Esophagus squamous epithelium (tissue), 5 donors: Measurements from ENCODE around the gene IL34. TPM values are rescaled to one million over a fixed set of nuclear protein-coding genes. Genes with fewer than 3 reads are reported as not detected.

ENCODE experiments used
- DNase-seq: peaks from one replicate; lab custom pipeline; 2025; lab: John Stamatoyannopoulos, UW
- H3K27ac ChIP-seq, 4 donors: fragments of 200-600 bp; sonication (generic); one replicate each; pipeline ENCODE4 v1.5.1; 2016 to 2019; ENCODE audit warnings: mild to moderate bottlenecking in 1 of 4
- H3K27me3 ChIP-seq, 4 donors: fragments of 200-600 bp; sonication (generic); 1 replicate in 3 of 4; 2 replicates in 1 of 4; pipeline versions ENCODE4 v1.5.1 to v1.6.0; 2017 to 2021; ENCODE audit warnings: antibody characterized with exemption in 1 of 4
- H3K36me3 ChIP-seq, 3 donors: fragments of 200-600 bp; sonication (generic); one replicate each; pipeline ENCODE4 v1.5.1; 2016 to 2019
- H3K4me1 ChIP-seq, 3 donors: fragments of 200-600 bp; sonication (generic); one replicate each; pipeline ENCODE4 v1.5.1; 2017 to 2019
- H3K4me3 ChIP-seq, 4 donors: fragments of 200-600 bp; sonication (generic); 1 replicate in 3 of 4; 2 replicates in 1 of 4; pipeline ENCODE4 v1.5.1; 2016 to 2019; ENCODE audit warnings: mild to moderate bottlenecking in 2 of 4, moderate library complexity in 1 of 4
- H3K9me3 ChIP-seq, 3 donors: fragments of 200-600 bp; sonication (generic); one replicate each; pipeline ENCODE4 v1.5.1; 2016 to 2019
- POLR2A ChIP-seq, 4 donors: fragments of 450-650 bp; IDR thresholded peaks; one replicate each; pipeline ENCODE4 v1.6.1; 2017; ENCODE audit warnings: antibody characterized with exemption in 4 of 4, mild to moderate bottlenecking in 4 of 4, moderate library complexity in 3 of 4
- WGBS, 2 donors: methylation state at CpG; one replicate each; pipeline ENCODE4 v1.1.5; 2018; 5-methylcytosine and 5-hydroxymethylcytosine counted together
- intact Hi-C: fragments of 100-400 bp; cut with DNase I; formaldehyde crosslinking; loops from one replicate; pipeline ENCODE4 v1.15.0; 2022
- total RNA-seq, 4 donors: library from RNA; depleted of rRNA; stranded (reverse); fragments of >200 nt; gene quantifications; one replicate each; pipeline ENCODE4 v1.1.0, GENCODE V29; 2016
- TF ChIP-seq, protein P1 (sequence below), 6 experiments: fragments of 450-650 bp in 4 of 6; fragments of 200-600 bp in 2 of 6; sonication (generic) in 2 of 6; IDR thresholded peaks; one replicate each; pipeline ENCODE4 v1.5.1; 2016 to 2019; ENCODE audit warnings: antibody characterized with exemption in 6 of 6, mild to moderate bottlenecking in 4 of 6, moderate library complexity in 4 of 6
- donor health status: DM: yes; HTN: yes; CAD: no.

Gene IL34
- total RNA-seq, 4 donors from 2014 or later = 3.2 to 26.6 (median 9.1) TPM

- H3K27me3 ChIP-seq = no peaks in the 10 kb centered on the region
- TF ChIP-seq POLR2A (IDR thresholded peaks at IDR 0.05) = no peak
- TF ChIP-seq, protein P1, sequence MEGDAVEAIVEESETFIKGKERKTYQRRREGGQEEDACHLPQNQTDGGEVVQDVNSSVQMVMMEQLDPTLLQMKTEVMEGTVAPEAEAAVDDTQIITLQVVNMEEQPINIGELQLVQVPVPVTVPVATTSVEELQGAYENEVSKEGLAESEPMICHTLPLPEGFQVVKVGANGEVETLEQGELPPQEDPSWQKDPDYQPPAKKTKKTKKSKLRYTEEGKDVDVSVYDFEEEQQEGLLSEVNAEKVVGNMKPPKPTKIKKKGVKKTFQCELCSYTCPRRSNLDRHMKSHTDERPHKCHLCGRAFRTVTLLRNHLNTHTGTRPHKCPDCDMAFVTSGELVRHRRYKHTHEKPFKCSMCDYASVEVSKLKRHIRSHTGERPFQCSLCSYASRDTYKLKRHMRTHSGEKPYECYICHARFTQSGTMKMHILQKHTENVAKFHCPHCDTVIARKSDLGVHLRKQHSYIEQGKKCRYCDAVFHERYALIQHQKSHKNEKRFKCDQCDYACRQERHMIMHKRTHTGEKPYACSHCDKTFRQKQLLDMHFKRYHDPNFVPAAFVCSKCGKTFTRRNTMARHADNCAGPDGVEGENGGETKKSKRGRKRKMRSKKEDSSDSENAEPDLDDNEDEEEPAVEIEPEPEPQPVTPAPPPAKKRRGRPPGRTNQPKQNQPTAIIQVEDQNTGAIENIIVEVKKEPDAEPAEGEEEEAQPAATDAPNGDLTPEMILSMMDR (IDR thresholded peaks at IDR 0.05) = no peak
- 72 to 73% methylated on average over 2 of the region's 4 CpGs for WGBS, 2 donors
- no peaks in the 10 kb centered on the region for H3K9me3 ChIP-seq
- no peak overlapping the region for H3K4me3 ChIP-seq
- peak overlapping the region; percentile 85 to 95 (median 92) for H3K27ac ChIP-seq
- DNase-seq = no peak
- peaks cover 85 to 100% (median 98%) of the 10 kb centered on the region in 3 donors for H3K4me1 ChIP-seq
- peaks cover 0 to 6% (median 0%) of the 10 kb centered on the region in 3 donors for H3K36me3 ChIP-seq
- intact Hi-C loops = no loop called here
Measured at GRCh38 chr16:70694868-70695218, 48.5 kb downstream of the IL34 start.

GRCh38 chr16:70695331-70696070 lies 49.1 kb downstream of the IL34 start:
- intact Hi-C loops = no loop called here

DNA sequence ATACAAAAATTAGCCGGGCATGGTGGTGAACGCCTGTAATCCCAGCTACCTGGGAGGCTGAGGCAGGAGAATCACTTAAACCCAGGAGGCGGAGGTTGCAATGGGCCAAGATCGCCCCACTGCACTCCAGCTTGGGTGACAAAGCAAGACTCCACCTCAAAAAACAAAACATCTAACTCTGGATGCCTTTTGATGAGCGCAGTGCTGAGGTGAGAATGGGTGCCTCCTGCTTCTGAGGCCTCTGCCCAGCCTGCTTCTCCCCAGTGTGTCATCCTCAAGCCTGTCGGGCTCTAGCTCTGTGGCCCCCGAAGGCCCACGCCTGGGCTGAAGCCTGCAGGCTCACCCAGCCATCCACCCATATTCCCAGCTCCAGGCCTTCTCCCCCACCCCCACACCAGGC lies 50.0 kb downstream of the IL34 start:
- 88 to 94% methylated on average over 6 of the region's 8 CpGs for WGBS, 2 donors
- no peak overlapping the region for H3K4me3 ChIP-seq
- no peak for DNase-seq
- no peaks in the 10 kb centered on the region for H3K27me3 ChIP-seq
- H3K9me3 ChIP-seq = no peaks in the 10 kb centered on the region
- H3K4me1 ChIP-seq = peaks cover 85 to 100% (median 98%) of the 10 kb centered on the region in 3 donors
- H3K27ac ChIP-seq = peak overlapping the region; percentile 85 to 95 (median 87)
- peaks cover 0 to 6% (median 0%) of the 10 kb centered on the region in 3 donors for H3K36me3 ChIP-seq
- intact Hi-C loops = no loop called here
- TF ChIP-seq POLR2A (IDR thresholded peaks at IDR 0.05) = no peak
- TF ChIP-seq, protein P1 (IDR thresholded peaks at IDR 0.05) = no peak

More at GRCh38 chr16:70695331-70696070, 49.1 kb downstream of the IL34 start:
- Histone ChIP-seq H3K4me3 (no peak overlapping the region), H3K27me3 (no peaks in the 10 kb centered on the region), H3K27ac (peak overlapping the region; percentile 85 to 95 (median 87)), H3K36me3 (peaks cover 0 to 6% (median 0%) of the 10 kb centered on the region in 3 donors), H3K4me1 (peaks cover 85 to 100% (median 98%) of the 10 kb centered on the region in 3 donors), H3K9me3 (no peaks in the 10 kb centered on the region)
- TF ChIP-seq POLR2A (IDR thresholded peaks at IDR 0.05) = no peak
- TF ChIP-seq, protein P1 (IDR thresholded peaks at IDR 0.05) = peak in 1 of 6 experiments; percentile 39
- 69 to 75% methylated on average over 7 to 8 of the region's 14 CpGs for WGBS, 2 donors
- no peak for DNase-seq

- intact Hi-C loops = no loop called here
- Histone ChIP-seq H3K4me1 (peaks cover 91 to 100% (median 98%) of the 10 kb centered on the region in 3 donors), H3K36me3 (peaks cover 0 to 6% (median 0%) of the 10 kb centered on the region in 3 donors), H3K27me3 (no peaks in the 10 kb centered on the region), H3K9me3 (no peaks in the 10 kb centered on the region), H3K27ac (peak overlapping the region; percentile 85 to 95 (median 87)), H3K4me3 (no peak overlapping the region)
- WGBS, 2 donors = 16 to 31% methylated on average over 4 to 13 of the region's 19 CpGs
- no peak for DNase-seq
- TF ChIP-seq POLR2A (IDR thresholded peaks at IDR 0.05) = peak in 1 of 4 donors; percentile 7
- TF ChIP-seq, protein P1 (IDR thresholded peaks at IDR 0.05) = no peak
Measured at GRCh38 chr16:70696952-70697593, 50.7 kb downstream of the IL34 start.
